ENCODE results near the gene ARID3A. TPM values are rescaled to one million over a fixed set of nuclear protein-coding genes. Genes with fewer than 3 reads are reported as not detected.

The ARID3A gene
- total and polyA plus RNA-seq, 2 of the 13 experiments (the other 11 are each of a cell fraction or from before 2014, with no cell fraction given) = 71.3 to 77.9 TPM

DNA sequence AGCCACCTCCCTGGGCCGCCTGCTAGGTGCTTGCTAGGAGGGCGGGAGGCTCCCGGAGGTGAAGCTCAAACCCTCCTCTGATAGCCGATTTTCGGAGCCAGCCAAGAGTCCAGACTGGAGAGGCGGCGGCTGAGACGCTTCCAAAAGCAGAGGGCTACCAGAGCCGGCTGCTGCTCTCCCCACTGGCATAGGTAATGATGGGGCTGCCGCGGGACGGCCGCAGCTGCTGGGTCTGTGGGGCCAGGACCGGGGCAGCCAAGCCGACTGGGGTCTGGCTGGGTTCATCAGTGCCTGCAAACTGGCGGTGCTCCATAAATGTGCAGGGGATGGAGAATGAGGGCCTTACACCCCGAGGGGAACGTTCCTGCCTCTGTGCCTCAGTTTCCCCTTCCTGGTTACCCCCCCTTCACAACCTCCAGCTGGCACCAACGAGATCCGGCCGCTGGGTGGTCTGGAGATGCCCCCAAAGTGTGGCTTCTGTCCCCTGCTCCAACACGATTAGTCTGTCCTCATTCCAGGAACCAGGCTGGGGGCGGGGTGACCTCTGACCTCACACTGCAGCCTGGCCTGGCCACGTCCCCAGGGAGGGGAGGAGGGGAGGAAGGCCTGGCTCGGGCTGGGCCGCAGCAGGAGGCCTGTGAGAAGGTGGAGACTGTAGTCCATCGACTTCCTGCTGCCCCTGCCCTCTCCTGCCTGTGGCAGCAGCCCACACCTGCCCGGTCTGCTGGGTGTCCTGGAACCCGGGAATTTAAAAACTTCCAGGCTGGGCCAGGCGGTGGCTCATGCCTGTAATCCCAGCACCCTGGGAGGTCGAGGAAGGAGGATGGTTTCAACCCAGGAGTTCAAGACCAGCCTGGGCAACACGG is 54.5 kb downstream of the ARID3A start (continued):
- TF ChIP-seq, protein P1, sequence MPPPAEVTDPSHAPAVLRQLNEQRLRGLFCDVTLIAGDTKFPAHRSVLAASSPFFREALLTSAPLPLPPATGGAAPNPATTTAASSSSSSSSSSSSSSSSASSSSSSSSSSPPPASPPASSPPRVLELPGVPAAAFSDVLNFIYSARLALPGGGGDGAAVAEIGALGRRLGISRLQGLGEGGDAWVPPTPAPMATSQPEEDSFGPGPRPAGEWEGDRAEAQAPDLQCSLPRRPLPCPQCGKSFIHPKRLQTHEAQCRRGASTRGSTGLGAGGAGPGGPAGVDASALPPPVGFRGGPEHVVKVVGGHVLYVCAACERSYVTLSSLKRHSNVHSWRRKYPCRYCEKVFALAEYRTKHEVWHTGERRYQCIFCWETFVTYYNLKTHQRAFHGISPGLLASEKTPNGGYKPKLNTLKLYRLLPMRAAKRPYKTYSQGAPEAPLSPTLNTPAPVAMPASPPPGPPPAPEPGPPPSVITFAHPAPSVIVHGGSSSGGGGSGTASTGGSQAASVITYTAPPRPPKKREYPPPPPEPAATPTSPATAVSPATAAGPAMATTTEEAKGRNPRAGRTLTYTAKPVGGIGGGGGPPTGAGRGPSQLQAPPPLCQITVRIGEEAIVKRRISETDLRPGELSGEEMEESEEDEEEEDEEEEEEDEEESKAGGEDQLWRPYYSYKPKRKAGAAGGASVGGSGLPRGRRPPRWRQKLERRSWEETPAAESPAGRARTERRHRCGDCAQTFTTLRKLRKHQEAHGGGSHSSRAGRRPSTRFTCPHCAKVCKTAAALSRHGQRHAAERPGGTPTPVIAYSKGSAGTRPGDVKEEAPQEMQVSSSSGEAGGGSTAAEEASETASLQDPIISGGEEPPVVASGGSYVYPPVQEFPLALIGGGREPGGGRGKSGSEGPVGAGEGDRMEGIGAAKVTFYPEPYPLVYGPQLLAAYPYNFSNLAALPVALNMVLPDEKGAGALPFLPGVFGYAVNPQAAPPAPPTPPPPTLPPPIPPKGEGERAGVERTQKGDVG (CRISPR knock-in tag; IDR thresholded peaks at IDR 0.05; ENCODE audit: borderline replicate concordance) = peak; percentile 94
- TF ChIP-seq SIX4 (CRISPR knock-in tag; IDR thresholded peaks at IDR 0.05) = peak; percentile 68
- peak; percentile 63; the same call in 1 of the 2 replicates for TF ChIP-seq FOXO1 (CRISPR knock-in tag; IDR thresholded peaks at IDR 0.05)
- TF ChIP-seq GABPA (IDR thresholded peaks at IDR 0.05; ENCODE audit: low read depth, low read length) = peak; percentile 20; the same call in 1 of the 2 replicates
- TF ChIP-seq GABPA (CRISPR knock-in tag; IDR thresholded peaks at IDR 0.05; ENCODE audit: low read depth) = peak; percentile 68
- peak; percentile 22 for TF ChIP-seq RAD21 (CRISPR knock-in tag; IDR thresholded peaks at IDR 0.05)
- TF ChIP-seq ZNF382 (CRISPR knock-in tag; IDR thresholded peaks at IDR 0.05; ENCODE audit: borderline replicate concordance) = no peak
- TF ChIP-seq, protein P2, sequence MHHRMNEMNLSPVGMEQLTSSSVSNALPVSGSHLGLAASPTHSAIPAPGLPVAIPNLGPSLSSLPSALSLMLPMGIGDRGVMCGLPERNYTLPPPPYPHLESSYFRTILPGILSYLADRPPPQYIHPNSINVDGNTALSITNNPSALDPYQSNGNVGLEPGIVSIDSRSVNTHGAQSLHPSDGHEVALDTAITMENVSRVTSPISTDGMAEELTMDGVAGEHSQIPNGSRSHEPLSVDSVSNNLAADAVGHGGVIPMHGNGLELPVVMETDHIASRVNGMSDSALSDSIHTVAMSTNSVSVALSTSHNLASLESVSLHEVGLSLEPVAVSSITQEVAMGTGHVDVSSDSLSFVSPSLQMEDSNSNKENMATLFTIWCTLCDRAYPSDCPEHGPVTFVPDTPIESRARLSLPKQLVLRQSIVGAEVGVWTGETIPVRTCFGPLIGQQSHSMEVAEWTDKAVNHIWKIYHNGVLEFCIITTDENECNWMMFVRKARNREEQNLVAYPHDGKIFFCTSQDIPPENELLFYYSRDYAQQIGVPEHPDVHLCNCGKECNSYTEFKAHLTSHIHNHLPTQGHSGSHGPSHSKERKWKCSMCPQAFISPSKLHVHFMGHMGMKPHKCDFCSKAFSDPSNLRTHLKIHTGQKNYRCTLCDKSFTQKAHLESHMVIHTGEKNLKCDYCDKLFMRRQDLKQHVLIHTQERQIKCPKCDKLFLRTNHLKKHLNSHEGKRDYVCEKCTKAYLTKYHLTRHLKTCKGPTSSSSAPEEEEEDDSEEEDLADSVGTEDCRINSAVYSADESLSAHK (CRISPR knock-in tag; IDR thresholded peaks at IDR 0.05; ENCODE audit: borderline replicate concordance) = no peak
- TF ChIP-seq RBAK (CRISPR knock-in tag; IDR thresholded peaks at IDR 0.05) = no peak
- TF ChIP-seq HIVEP1 (CRISPR knock-in tag; IDR thresholded peaks at IDR 0.05) = peak; percentile 53; the same call in 1 of the 2 replicates
- TF ChIP-seq KDM4B (CRISPR knock-in tag; IDR thresholded peaks at IDR 0.05) = peak; percentile 52; the same call in 1 of the 2 replicates
- no peak for TF ChIP-seq ZNF282 (IDR thresholded peaks at IDR 0.05; ENCODE audit: partially characterized antibody)
- TF ChIP-seq, protein P3, sequence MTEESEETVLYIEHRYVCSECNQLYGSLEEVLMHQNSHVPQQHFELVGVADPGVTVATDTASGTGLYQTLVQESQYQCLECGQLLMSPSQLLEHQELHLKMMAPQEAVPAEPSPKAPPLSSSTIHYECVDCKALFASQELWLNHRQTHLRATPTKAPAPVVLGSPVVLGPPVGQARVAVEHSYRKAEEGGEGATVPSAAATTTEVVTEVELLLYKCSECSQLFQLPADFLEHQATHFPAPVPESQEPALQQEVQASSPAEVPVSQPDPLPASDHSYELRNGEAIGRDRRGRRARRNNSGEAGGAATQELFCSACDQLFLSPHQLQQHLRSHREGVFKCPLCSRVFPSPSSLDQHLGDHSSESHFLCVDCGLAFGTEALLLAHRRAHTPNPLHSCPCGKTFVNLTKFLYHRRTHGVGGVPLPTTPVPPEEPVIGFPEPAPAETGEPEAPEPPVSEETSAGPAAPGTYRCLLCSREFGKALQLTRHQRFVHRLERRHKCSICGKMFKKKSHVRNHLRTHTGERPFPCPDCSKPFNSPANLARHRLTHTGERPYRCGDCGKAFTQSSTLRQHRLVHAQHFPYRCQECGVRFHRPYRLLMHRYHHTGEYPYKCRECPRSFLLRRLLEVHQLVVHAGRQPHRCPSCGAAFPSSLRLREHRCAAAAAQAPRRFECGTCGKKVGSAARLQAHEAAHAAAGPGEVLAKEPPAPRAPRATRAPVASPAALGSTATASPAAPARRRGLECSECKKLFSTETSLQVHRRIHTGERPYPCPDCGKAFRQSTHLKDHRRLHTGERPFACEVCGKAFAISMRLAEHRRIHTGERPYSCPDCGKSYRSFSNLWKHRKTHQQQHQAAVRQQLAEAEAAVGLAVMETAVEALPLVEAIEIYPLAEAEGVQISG (CRISPR knock-in tag; IDR thresholded peaks at IDR 0.05) = peak; percentile 89
- TF ChIP-seq HOXD1 (CRISPR knock-in tag; IDR thresholded peaks at IDR 0.05) = peak; percentile 64; the same call in 1 of the 2 replicates
- peak; percentile 95 for TF ChIP-seq IRF2 (CRISPR knock-in tag; IDR thresholded peaks at IDR 0.05)
- no peak for TF ChIP-seq SOX13 (IDR thresholded peaks at IDR 0.05)
- peak in 1 of 2 experiments; percentile 67; a peak in 2 of 4 replicates for TF ChIP-seq SOX13 (CRISPR knock-in tag; conservative IDR thresholded peaks at IDR 0.05 in 1 of 2, IDR thresholded peaks at IDR 0.05 in 1 of 2)
- TF ChIP-seq ZNF121 (CRISPR knock-in tag; IDR thresholded peaks at IDR 0.05) = peak; percentile 69
- peak; percentile 77 for TF ChIP-seq ARNT2 (CRISPR knock-in tag; IDR thresholded peaks at IDR 0.05; ENCODE audit: low read depth)
- peak; percentile 64; the same call in 1 of the 2 replicates for TF ChIP-seq KLF12 (CRISPR knock-in tag; IDR thresholded peaks at IDR 0.05; ENCODE audit: borderline replicate concordance)
- TF ChIP-seq HNRNPH1 (optimal IDR thresholded peaks at IDR 0.05; ENCODE audit: low read depth, low read length) = no peak

All from HepG2 (cell line).